HEK293T (cell line): ENCODE results near the gene ZNF362.
A peak's percentile ranks its signal among the peaks of the same experiment; 100 is the strongest.

Experiments used
- CTCF ChIA-PET: fragments of 350-600 bp; formaldehyde crosslinking; extraction: SDS; loops from one replicate; lab custom pipeline; 2021; ENCODE audit warnings: antibody characterized with exemption, inconsistent platforms; lab: Yijun Ruan, JAX
- POLR2A ChIA-PET: fragments of 350-600 bp; formaldehyde crosslinking; extraction: SDS; loops from one replicate; lab custom pipeline; 2020; ENCODE audit warnings: antibody characterized with exemption, inconsistent platforms; lab: Yijun Ruan, JAX
- DNase-seq: peaks from one replicate; pipeline ENCODE4 v3.0.0; 2012; ENCODE audit warnings: mixed read lengths; ENCODE audit errors: extremely low spot score
- ARNT ChIP-seq: fragments of 450-650 bp; IDR thresholded peaks from 2 replicates; pipeline ENCODE4 v1.6.1; 2017; ENCODE audit warnings: mild to moderate bottlenecking
- BHLHE40 ChIP-seq: fragments of 450-650 bp; IDR thresholded peaks from 2 replicates; pipeline ENCODE4 v1.6.1; 2016; ENCODE audit warnings: mild to moderate bottlenecking, moderate library complexity, borderline replicate concordance
- CTBP1 ChIP-seq: fragments of 450-650 bp; IDR thresholded peaks from 2 replicates; pipeline ENCODE4 v1.6.1; 2016; ENCODE audit warnings: borderline replicate concordance
- ELF4 ChIP-seq: fragments of 450-650 bp; IDR thresholded peaks from 2 replicates; pipeline ENCODE4 v1.6.1; 2017; ENCODE audit warnings: antibody characterized with exemption
- FOXA1 ChIP-seq: fragments of 450-650 bp; IDR thresholded peaks from 2 replicates; pipeline ENCODE4 v1.6.1; 2016; ENCODE audit warnings: mild to moderate bottlenecking
- FOXK2 ChIP-seq: fragments of 450-650 bp; IDR thresholded peaks from 2 replicates; pipeline ENCODE4 v1.6.1; 2016; ENCODE audit warnings: mild to moderate bottlenecking
- FOXM1 ChIP-seq: fragments of 450-650 bp; IDR thresholded peaks from 2 replicates; pipeline ENCODE4 v1.6.1; 2017; ENCODE audit warnings: mild to moderate bottlenecking, borderline replicate concordance
- HDGF ChIP-seq: fragments of 450-650 bp; IDR thresholded peaks from 2 replicates; pipeline ENCODE4 v1.6.1; 2017; ENCODE audit warnings: antibody characterized with exemption, borderline replicate concordance
- L3MBTL2 ChIP-seq: fragments of 450-650 bp; conservative IDR thresholded peaks from 2 replicates; pipeline ENCODE4 v1.6.1; 2016; ENCODE audit warnings: mild to moderate bottlenecking
- LEF1 ChIP-seq: fragments of 450-650 bp; IDR thresholded peaks from 2 replicates; pipeline ENCODE4 v1.6.1; 2017; ENCODE audit warnings: mild to moderate bottlenecking, borderline replicate concordance
- NFRKB ChIP-seq: fragments of 450-650 bp; IDR thresholded peaks from 2 replicates; pipeline ENCODE4 v1.6.1; 2016; ENCODE audit warnings: mild to moderate bottlenecking, moderate library complexity
- SP1 ChIP-seq: fragments of 450-650 bp; IDR thresholded peaks from 2 replicates; pipeline ENCODE4 v1.6.1; 2017
- SUZ12 ChIP-seq: fragments of 450-650 bp; IDR thresholded peaks from 2 replicates; pipeline ENCODE4 v1.6.1; 2016; ENCODE audit warnings: mild to moderate bottlenecking
- TARDBP ChIP-seq: fragments of 450-650 bp; IDR thresholded peaks from 2 replicates; pipeline ENCODE4 v1.6.1; 2016
- ZNF384 ChIP-seq: fragments of 450-650 bp; IDR thresholded peaks from 2 replicates; pipeline ENCODE4 v1.6.1; 2016
- TF ChIP-seq, protein P1 (sequence below): fragments of 450-650 bp; IDR thresholded peaks from 2 replicates; pipeline ENCODE4 v1.6.1; 2016

Gene ZNF362

DNA sequence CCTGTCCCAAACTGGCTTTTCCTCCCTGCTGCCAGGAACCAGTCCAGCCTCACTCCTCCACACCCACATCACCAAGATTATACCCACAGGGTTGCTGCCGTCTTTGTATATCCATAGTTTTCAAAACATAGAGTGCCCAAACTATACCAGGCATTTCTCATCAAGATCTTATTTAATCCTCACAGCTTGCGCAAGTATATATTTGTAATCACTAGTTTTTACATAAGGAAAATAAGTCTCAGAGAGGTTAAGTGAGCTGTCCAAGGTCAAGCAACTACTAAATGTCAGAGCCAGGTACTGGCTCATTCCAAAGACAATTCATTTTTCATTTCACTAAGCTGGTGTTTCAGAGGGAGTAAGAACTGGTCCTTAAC is 34.9 kb upstream of the ZNF362 start:
- ChIA-PET CTCF (no interaction called here), POLR2A (no interaction called here)
- TF ChIP-seq BHLHE40, result no peak
- TF ChIP-seq ZNF384, result no peak
- TF ChIP-seq SP1, result no peak
- TF ChIP-seq ELF4, result no peak
- TF ChIP-seq HDGF, result no peak
- TF ChIP-seq FOXK2, result no peak
- TF ChIP-seq CTBP1, result no peak
- DNase-seq, result no peak

DNA sequence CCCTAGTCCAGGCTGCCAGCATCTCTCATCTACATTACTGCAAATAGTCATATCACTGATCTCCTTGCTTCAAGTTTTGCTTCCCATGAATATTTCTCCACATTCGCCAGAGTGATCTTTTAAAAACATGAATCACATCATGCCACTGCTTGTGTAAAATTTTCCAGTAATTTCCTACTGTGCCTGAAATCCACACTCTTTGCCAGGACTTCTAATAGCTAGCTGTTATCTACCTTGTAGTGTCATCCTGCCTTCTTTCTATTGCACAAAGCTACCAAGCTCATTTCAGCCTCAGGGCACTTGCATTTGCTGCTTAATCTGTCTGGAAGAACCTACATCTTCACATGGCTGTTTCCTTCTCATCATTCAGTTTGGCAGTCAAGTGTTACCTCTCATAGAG is 33.9 kb upstream of the ZNF362 start:
- DNase-seq, result no peak
- POLR2A ChIA-PET, result no interaction called here
- TF ChIP-seq ARNT (no peak), NFRKB (no peak)
- CTCF ChIA-PET, result no interaction called here

DNA sequence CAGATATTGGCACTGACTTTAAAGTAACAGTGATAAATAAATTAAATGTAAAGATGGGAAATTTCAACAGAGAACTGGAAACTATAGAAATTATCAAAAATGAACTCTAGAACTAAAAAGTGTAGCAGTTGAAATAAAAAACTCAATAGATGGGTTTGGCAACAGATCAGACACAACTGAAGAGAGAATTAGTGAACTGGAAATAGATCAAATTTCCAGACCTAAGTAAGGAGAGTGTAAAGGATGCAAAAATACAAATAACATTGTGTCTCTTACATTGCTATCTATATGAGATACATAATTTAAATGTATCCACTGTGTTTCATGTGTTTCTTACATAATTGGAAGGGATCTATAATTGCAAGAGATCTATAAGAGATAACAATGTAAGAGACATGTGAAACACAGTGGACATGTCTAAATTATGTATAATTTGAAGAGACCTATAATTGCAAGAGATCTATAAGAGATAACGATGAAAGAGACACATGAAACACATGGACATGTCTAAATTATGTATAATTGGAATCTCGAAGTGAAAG is 32.1 kb upstream of the ZNF362 start:
- CTCF ChIA-PET, result no interaction called here

GRCh38 chr1:33225586-33225985 is 30.7 kb upstream of the ZNF362 start:
- TF ChIP-seq HDGF (no peak), L3MBTL2 (no peak), FOXA1 (no peak), NFRKB (no peak), LEF1 (no peak), FOXM1 (no peak), SUZ12 (no peak), ELF4 (no peak), ARNT (no peak), BHLHE40 (no peak), SP1 (no peak), FOXK2 (no peak), TARDBP (no peak), ZNF384 (no peak), CTBP1 (no peak)
- TF ChIP-seq, protein P1, sequence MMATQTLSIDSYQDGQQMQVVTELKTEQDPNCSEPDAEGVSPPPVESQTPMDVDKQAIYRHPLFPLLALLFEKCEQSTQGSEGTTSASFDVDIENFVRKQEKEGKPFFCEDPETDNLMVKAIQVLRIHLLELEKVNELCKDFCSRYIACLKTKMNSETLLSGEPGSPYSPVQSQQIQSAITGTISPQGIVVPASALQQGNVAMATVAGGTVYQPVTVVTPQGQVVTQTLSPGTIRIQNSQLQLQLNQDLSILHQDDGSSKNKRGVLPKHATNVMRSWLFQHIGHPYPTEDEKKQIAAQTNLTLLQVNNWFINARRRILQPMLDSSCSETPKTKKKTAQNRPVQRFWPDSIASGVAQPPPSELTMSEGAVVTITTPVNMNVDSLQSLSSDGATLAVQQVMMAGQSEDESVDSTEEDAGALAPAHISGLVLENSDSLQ, result no peak
- POLR2A ChIA-PET, result no interaction called here
- DNase-seq, result no peak
- CTCF ChIA-PET, result interaction anchor here (0.6 kb wide), 1 partner anchor 255 kb away, joined by 3 read pairs; no protein-coding TSS in a partner anchor

More for the DNA sequence above, 32.1 kb upstream of the ZNF362 start:
- no peak for DNase-seq
- POLR2A ChIA-PET, result no interaction called here
- no peak for TF ChIP-seq ELF4
- TF ChIP-seq NFRKB, result no peak
- TF ChIP-seq TARDBP, result no peak

DNA sequence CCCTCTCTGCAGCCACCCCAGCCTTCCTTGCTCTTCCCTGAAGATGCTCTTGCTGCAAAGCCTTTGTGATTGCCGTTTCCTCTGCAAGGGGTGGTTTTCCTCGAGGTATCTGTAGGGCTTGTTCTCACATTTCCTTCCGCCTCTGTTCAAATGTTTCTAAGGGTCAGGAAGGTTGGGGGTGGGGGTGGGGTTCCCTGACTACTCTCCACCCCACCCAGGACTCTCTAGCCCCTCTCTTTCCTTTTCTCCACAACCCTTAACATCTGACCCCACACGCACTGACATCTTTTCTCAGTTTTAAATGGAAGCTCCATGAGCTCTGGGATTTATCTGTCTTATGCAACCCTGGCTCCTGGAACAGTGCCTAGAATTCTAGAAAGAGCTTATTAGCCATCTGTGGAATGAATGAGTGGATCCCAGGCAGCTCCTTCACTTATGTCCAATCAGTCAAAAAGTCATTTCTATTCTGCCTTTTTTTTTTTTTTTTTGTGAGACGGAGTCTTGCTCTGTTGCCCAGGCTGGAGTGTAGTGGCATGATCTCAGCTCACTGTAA is 27.3 kb upstream of the ZNF362 start:
- CTCF ChIA-PET, result no interaction called here
- POLR2A ChIA-PET, result no interaction called here
- DNase-seq, result peak; percentile 5
- TF ChIP-seq FOXM1, result no peak
- no peak for TF ChIP-seq HDGF
- TF ChIP-seq FOXA1, result no peak
- no peak for TF ChIP-seq SP1
- TF ChIP-seq LEF1, result no peak
- TF ChIP-seq ZNF384, result no peak
- no peak for TF ChIP-seq SUZ12
- TF ChIP-seq ELF4, result no peak
- no peak for TF ChIP-seq CTBP1
- TF ChIP-seq FOXK2, result no peak
- TF ChIP-seq ARNT, result no peak
- TF ChIP-seq, protein P1, result no peak
- TF ChIP-seq BHLHE40, result no peak
- TF ChIP-seq TARDBP, result no peak
- TF ChIP-seq NFRKB, result no peak

DNA sequence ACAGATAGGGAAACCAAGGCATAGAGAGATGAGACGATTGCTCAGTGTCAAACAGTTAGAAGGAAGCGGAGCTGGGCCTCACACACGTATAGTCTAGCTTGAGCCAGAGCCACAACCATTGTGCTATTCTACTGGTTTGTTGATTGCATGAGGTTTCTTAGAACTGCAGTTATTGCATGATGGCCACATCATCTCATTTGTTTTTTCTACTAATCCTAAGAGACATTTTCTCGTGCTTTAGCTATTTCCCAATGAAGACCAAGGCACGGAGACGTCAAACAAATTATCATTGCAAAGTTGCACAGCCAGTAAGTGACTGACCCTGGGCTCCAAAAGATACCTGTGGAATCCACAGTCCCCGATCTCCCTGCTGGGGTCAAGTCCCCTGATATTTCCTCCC is 25.1 kb upstream of the ZNF362 start:
- no peak for TF ChIP-seq NFRKB
- no peak for TF ChIP-seq ARNT
- TF ChIP-seq, protein P1, result no peak
- ChIA-PET POLR2A (no interaction called here), CTCF (no interaction called here)
- no peak for DNase-seq

DNA sequence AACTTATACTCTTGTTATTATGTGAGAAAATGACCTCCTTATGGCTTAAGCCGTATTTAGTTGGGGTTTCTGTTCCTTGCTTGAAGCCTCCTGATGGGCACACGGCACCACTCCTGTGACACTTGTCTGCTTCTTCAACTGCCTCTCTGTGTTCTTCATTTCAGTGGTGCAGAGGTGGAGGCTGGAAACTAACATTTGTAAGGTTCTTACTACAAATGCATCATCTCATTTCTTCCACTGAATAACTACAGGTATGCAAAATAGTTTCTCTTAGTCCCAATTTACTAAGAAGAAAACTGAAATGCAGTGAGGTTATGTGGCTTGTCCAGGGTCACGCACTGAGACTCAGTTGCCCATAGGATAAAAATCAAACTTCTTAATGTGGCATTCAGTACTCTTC is 23.6 kb upstream of the ZNF362 start:
- DNase-seq, result no peak
- POLR2A ChIA-PET, result no interaction called here
- TF ChIP-seq ARNT, result no peak
- TF ChIP-seq L3MBTL2, result no peak
- no peak for TF ChIP-seq SP1
- no peak for TF ChIP-seq FOXK2
- TF ChIP-seq SUZ12, result no peak
- no peak for TF ChIP-seq TARDBP
- TF ChIP-seq, protein P1, result no peak
- no peak for TF ChIP-seq ZNF384
- TF ChIP-seq NFRKB, result no peak
- no peak for TF ChIP-seq FOXA1
- no peak for TF ChIP-seq FOXM1
- no peak for TF ChIP-seq HDGF
- TF ChIP-seq BHLHE40, result no peak
- TF ChIP-seq LEF1, result no peak
- CTCF ChIA-PET, result no interaction called here
